ENCODE data around the gene DMTF1.
"Not testable (repeated sequence)": the region's sequence is repeated elsewhere in the genome, so short reads cannot be mapped to it uniquely, and the experiment has no call there.

Gene DMTF1, protein sequence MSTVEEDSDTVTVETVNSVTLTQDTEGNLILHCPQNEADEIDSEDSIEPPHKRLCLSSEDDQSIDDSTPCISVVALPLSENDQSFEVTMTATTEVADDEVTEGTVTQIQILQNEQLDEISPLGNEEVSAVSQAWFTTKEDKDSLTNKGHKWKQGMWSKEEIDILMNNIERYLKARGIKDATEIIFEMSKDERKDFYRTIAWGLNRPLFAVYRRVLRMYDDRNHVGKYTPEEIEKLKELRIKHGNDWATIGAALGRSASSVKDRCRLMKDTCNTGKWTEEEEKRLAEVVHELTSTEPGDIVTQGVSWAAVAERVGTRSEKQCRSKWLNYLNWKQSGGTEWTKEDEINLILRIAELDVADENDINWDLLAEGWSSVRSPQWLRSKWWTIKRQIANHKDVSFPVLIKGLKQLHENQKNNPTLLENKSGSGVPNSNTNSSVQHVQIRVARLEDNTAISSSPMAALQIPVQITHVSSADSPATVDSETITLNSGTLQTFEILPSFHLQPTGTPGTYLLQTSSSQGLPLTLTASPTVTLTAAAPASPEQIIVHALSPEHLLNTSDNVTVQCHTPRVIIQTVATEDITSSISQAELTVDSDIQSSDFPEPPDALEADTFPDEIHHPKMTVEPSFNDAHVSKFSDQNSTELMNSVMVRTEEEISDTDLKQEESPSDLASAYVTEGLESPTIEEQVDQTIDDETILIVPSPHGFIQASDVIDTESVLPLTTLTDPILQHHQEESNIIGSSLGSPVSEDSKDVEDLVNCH

DNA sequence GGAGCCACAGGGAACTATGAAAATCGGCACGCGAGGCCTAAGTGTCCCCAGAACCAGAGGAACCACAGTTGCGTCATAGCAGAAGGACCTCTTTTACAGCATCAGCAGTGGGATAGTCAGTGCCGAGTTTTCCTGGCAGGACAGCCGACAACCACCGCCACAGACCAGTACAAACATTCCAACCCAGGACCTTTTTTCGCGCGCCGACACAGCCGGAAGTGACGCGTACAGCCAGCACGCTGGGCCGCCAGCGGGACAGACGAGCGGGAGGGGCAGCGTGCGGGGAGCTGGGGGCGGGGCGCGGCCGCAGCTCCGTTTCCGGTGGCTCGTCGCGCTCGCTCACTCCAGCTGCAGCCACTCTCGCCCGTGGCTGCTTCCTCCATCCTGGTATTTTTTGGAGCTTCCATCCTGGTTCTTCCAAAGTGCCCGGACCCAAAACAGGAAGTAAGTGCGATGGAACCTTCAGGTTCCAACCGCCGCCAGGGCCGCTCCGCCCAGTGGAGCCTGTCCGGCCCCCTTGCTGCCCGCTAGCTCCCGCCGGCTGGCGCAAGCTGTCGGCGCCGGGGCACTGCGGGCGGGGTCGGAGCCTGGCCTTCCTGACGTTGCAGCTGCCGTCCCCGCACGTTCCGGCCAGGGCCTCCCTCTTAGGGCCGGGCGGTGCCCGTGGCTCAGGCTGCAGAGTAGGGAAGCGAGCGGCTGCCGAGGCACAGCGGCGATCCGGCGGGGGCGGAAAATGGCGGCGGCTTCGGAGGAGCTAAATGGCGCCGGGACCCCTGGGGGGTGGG lies at the start of gene DMTF1:
TSS of gene DMTF1 (plus strand) at position 342 of the 785 bp plus-strand sequence. CDS start 12,489 bp downstream, outside the sequence.
- DNase-seq = peak; percentile 88 to 90

GRCh38 chr7:87105401-87105800 lies 46.9 kb upstream of the DMTF1 start:
- no peak for DNase-seq

DNA sequence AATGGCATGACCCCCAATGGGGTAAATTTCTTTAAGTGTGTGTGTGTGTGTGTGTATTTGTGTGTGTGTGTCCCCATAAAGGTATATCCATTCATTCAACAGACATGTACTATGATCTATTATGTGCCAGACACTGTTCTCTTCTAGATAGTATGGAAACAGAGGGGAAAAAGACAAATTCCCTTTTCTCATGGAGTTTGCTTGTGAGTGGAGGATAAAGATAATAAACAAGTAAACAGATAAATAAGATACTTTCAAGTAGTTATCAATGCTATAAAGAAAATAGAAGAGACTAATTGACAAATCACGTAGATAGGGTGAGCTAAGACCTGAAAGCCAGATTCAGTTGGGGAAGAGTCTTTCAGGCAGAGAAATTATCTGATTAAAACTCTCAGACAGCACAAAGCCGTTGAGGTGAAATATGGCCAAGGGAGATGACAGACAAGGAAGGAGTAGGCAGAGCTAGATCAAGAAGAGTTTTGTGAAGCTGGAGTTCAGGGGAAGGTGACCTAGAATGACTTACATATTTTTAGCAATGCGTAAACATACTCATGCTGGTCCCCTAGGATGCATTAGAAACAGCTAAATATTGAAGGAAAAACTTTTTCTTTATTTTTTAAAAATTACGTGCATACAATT lies 45.2 kb upstream of the DMTF1 start:
- no peak for DNase-seq

DNA sequence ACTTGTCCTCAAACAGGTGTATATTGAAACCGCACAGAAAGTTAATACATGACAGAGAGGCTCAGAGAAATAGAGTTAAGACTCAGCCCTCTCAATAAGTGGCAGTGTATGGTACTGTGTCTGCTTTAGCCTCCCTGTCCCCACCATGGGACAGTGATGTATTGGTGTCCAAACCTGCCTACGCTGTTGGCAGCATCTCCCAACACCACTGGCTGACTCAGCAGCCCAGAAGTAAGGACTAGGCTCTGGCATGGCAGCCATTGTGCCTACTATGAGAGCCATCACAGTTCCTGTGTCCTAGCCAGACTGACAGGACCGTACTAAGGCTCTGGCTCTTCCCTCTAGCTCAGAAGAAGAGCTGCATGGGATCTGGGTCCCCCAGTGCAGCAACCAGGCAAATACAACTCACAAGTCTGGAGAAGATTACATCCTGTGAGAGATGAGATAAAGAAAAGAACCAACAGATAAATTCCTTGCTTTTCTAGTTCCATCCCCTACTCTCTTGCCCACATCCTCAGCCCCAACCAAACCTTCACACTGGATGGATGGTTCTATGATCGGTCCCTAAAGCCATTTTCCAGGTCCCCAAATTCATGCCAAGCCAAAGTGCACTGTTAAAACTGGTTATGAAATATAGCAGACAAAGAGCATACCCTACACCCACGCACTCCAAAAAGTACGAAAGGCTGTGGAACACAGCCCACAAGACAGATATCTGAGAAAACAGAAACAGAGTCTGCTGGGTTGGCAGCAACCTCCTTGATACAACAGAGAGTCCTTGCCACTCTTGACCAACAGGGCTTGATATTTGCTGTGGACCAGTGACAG lies 44.1 kb upstream of the DMTF1 start:
- DNase-seq = no peak

DNA sequence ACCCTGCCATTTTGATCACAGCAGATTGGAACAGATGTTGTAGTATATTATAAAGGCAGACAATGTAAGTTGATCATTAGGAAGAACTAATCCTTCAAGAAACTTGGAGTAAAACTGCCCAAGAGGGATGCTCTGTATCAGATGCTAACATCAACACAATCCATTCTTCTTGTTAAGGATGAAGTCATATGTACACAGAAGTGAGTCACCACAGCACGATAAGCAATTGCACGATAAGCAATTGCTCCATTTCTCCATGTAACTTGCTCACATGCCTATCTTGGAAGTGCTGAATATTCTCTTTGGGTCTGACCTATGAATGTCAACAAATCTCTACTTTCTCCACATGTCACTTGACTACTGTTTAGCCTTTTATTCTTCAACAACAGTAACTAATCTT lies 41.5 kb upstream of the DMTF1 start:
- DNase-seq = no peak

DNA sequence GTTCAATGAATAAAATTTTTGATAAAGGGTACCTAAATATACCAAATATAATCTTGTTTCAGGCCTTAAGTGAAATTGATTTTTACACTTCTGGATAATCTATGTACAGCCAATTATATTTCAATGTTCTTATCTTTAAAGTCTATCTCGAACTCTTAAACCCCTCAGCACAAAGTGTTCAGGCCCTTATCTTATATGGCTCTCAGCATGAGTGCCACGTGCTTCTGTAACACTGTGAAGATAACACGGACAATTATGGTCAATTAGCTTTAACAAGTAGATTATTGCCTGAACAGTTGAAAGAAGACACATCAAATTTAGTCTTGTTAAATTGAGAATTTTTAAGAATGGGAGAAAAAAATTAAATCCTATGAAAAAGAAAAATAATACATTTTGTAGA lies 40.4 kb upstream of the DMTF1 start:
- DNase-seq = no peak

DNA sequence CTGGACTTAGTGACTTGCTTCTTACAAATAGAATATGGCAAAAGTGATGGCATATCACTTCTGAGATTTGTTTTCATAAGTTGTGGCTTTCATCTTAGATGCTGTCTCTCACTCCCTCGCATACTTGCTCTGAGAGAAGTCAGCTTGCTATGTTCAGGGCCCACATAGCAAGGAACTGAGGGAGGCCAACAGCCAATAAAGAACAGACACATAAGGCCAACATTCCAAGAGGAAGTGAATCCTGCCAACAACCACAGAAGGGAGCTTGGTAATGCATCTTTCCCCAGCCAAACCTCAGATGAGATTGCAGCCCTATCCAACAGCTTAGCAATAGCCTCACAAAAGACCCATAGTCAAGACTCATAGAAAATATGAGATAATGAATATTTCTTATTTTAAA lies 39.2 kb upstream of the DMTF1 start:
- no peak for DNase-seq

GRCh38 chr7:87113904-87114303 lies 38.3 kb upstream of the DMTF1 start:
- not testable (repeated sequence) for DNase-seq

DNA sequence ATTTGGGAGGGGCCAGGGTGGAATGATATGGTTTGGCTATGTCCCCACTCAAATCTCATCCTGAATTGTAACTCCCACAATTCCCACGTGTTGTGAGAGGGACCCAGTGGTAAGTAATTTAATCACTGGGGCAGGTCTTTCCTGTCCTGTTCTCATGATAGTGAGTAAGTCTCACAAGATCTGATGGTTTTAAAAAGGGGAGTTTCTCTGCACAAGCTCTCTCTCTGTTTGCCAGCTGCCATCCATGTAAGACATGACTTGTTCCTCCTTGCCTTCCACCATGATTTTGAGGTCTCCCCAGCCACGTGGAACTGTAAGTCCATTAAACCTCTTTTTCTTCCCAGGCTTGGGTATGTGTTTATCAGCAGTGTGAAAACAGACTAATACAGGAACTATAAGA lies 36.5 kb upstream of the DMTF1 start:
- DNase-seq = not testable (repeated sequence)

GRCh38 chr7:87116315-87116714 lies 35.9 kb upstream of the DMTF1 start:
- no peak for DNase-seq

- DNase-seq = no peak
Measured at GRCh38 chr7:87119581-87119980, 32.7 kb upstream of the DMTF1 start.

DNA sequence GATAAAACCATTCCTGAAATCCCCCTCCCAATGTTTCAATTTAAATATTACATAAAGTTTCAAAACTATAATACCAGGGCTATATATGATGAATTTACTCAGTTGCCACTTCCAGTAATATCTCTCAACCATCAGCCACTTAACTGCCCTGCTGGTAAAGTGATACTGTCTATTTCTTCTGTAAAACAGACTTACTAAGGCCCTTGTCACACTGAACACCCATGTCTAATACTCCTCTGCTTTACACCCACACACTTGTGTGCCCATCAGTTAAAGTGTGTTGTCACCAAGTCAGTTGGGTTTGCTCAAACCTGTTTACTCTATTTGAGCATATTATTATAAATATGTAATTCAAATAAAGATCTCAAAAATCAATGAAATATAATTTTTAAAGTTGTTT lies 29.1 kb upstream of the DMTF1 start:
- no peak for DNase-seq

- no peak for DNase-seq
Measured at GRCh38 chr7:87127019-87127418, 25.2 kb upstream of the DMTF1 start.

DNA sequence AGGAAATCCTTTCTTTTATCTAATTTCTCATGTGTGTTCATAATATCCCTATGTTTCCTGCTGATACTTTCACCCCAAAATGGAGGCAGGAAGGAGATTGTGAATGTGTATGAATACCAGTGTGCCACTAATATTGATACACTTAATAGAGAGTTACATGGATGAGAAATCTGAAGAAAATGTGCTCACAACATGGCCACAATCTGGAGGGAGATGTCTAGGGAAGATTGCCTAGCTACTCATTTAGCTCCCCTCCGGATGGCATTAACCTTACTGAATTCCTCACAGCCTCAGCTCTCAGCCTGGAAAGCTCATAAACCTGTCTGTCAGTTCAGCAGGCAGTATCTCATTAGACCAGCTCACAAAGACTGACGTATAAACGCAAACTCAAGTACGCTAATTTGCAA lies 23.4 kb upstream of the DMTF1 start:
- DNase-seq = no peak

DNA sequence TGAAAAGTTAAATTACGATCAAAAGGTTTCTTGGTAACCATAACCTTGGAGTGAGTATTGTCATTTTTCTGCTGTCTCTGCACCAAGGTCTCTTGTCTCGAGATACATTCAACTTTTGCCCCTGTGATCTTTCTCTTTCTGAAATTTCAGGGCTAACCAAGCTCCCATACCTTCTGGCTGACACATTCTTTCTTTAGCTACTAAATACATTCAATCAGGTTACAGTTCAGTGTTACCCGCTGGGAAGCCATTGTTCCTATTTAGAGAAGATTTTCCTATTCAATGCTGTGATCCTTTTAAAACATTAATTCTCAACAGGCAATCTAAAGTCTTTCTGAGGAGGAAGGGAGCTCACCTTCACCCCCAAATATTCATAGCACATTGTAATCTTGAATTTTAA lies 22.9 kb upstream of the DMTF1 start:
- DNase-seq = no peak

- DNase-seq = no peak
Measured at GRCh38 chr7:87129848-87130247, 22.4 kb upstream of the DMTF1 start.

- DNase-seq = no peak
Measured at GRCh38 chr7:87131771-87132170, 20.5 kb upstream of the DMTF1 start.

GRCh38 chr7:87137271-87137670 lies 15.0 kb upstream of the DMTF1 start:
- DNase-seq = no peak

GRCh38 chr7:87139514-87139913 lies 12.7 kb upstream of the DMTF1 start:
- no peak for DNase-seq

DNA sequence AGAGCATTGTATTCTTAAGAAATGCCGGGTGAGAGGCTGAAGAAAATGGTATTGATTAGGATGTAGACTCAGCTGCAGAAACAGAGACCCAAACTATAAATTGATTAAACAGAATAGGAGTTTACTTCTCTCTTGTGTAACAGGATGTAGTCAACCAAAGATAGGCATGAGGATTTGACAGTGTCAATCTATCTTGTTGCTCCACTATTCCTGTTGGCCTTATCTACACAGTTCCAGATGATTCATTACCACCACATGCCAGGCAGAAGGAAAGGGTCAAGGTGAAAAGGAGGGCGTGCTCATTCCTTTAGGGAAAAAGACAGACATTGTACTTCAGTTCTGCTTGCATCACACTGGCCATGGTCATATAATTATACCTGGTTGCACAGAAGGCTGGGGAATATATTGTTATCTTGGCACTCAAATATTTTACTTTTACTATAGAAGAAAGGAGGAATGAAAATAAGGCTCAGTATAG lies 11.9 kb upstream of the DMTF1 start:
- no peak for DNase-seq

- no peak for DNase-seq
Measured at GRCh38 chr7:87144173-87144657, 8.0 kb upstream of the DMTF1 start.
